Choroid plexus epithelial cell (primary cell): Measurements from ENCODE around the gene GRAP.
"Not testable (repeated sequence)": the region's sequence is repeated elsewhere in the genome, so short reads cannot be mapped to it uniquely, and the experiment has no call there.

Source experiments
- DNase-seq: peaks from one replicate; pipeline ENCODE4 v3.0.0-alpha.2; 2010; ENCODE audit warnings: low read depth
- H3K4me3 ChIP-seq: 2 replicates; pipeline ENCODE4 v1.5.1; 2011; ENCODE audit warnings: low read depth, mild to moderate bottlenecking, control low read depth, low read length, moderate library complexity
- CTCF ChIP-seq: conservative IDR thresholded peaks from 2 replicates; pipeline ENCODE4 v1.5.1; 2011; ENCODE audit warnings: low read depth, mild to moderate bottlenecking, control low read depth, inconsistent platforms, low read length, moderate library complexity

The GRAP gene

DNA sequence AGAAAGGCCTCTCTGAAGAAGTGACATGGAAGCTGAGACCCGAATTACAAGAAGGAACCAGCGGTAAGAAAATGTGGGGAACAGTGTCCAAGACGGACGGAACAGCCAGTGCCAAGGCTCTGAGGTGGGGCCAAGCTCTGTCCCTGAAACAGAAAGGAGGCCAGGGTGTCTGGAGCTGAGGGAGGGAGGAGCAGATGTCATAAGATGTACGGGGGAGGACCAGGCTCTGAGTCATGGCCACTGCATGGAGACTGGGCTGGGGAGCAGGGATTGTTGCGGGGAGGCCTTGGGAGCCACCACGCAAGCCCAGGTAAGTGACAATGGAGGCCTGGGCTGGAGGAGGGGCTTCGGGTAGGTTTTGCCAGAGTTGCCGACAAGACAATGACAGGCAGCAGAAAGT, 2.1 kb downstream of the GRAP start:
- H3K4me3 ChIP-seq, DNase-seq: not testable (repeated sequence)

GRCh38 chr17:19043032-19043431, 3.7 kb downstream of the GRAP start:
- not testable (repeated sequence) for DNase-seq, H3K4me3 ChIP-seq

DNA sequence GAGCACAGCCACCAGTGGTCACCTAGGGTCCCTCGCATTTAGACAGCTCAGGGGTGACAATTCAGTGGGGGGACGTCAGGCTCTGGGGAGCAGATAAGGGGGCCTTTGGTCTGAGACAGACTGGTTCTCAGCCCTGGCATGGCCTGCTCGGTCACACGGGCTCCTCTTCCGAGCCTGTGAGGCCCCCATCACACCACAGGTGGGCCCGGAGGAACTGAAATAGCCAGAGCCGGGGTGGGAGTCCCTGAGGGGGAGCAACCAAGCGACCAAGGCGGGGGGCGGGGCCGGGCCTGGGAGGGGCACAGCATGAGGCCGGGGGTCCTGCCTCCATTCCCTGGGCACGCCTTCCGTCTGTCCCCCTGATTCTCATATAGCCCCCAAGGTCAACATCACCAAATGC, 4.4 kb downstream of the GRAP start:
- DNase-seq, H3K4me3 ChIP-seq: not testable (repeated sequence)

DNA sequence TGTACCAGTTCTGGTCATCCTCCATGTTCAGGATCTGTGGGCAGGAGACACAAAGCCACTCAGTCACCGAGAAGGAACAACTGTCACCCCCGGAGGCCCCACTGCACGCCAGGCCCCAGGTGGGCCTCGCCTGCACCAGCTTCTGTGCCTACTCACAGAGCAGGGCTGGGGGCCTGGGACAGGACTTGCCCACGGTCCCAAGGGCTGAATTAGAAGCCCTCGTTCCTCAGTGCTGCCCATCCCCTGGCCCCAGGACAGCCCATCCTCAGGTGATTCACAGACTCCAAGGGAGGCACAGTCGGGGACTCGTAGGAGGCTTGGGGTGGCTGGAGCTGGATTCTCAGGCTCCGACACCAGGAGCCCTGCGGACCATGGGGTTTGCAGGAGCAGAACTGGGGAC, 4.9 kb downstream of the GRAP start:
- DNase-seq, H3K4me3 ChIP-seq: not testable (repeated sequence)

DNA sequence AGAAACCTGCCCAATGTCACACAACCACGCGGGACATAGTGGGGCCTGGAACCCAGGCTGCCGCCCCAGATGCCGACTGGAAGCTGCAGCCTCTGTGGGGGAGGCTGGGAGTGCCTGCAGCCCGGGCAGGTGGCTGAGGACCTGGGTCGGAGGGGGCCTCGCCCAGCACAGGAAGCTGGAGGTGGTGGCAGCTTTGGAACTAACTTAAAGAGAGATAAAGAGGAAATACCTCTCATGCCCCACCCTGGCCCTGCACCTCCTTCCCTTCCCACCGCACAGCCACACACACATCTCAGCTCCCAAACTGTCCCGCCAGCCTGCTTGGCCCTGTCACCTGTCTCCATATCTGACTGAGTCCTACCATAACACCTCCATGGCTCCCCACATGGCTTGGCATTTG, 6.4 kb downstream of the GRAP start:
- not testable (repeated sequence) for H3K4me3 ChIP-seq, DNase-seq

DNA sequence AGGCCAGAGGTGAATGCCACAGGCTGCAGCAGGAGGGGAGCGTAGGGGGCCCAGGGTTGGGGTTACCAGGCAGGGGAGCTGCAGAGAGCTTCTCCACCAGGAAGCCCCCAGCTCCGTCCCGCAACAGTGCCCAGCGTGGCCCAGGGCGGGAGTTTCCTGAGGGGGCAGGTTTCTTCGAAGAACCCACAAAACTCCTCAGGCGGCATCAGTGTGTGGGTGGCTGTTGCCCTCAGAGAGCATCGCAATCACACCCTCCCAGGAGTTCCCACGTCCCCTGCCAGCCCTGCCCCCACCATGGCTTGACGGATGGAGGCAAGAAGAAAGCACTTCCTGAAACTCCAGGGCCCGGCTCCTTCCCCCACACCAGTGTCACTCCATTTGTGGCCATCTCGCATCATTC, 8.0 kb downstream of the GRAP start:
- not testable (repeated sequence) for DNase-seq, H3K4me3 ChIP-seq

GRCh38 chr17:19038007-19038406, 8.8 kb downstream of the GRAP start:
- H3K4me3 ChIP-seq, DNase-seq: not testable (repeated sequence)

GRCh38 chr17:19037547-19037946, 9.2 kb downstream of the GRAP start:
- not testable (repeated sequence) for H3K4me3 ChIP-seq, DNase-seq

DNA sequence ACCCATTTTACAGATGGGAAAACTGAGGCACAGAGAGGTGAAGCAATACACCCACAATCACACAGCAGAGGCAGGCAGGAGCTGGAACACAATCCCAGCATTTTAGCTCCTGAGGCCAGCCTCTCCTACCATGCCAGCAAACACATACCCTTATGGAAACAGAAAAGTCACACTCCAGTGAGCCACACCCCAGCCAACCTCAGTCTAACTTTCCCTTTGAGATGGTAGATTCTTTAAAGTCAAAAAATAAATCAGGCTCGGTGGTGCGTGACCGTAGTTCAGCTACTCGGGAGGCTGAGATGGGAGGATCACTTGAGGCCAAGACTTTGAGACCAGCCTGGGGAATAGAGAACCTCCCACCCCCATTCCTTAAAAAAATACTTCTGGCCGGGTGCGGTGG, 10.6 kb downstream of the GRAP start:
- not testable (repeated sequence) for H3K4me3 ChIP-seq, DNase-seq

DNA sequence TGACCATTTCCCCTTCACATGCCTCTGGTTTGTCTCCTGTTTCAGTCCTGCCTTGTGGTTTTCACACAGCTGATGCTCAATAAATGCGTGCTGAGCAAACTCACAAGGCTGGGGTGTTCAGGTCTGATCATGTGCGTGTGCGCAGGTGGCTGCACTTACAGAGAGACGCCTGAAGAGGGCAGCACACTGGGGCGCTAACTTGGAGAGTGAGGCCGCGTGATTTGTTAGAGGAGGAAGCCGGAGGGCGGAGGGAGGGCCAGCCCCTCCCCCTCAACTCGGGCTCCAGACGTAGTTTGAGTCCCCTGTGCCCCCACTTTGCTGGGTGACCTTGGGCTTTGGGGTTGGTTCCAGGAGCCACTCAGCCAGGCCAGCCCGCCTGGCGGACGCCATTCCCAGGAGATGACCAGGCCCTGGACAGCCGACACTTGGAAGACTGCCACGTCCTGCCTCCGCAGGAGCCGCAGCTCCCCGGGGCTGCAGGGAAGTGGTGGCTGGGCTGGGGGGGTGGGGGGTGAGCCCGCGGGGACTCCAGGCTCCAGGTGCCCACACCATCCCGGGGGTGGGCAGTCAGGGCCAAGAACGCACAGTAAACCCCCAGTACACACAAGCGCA, 14.3 kb downstream of the GRAP start:
- DNase-seq: not testable (repeated sequence)

DNA sequence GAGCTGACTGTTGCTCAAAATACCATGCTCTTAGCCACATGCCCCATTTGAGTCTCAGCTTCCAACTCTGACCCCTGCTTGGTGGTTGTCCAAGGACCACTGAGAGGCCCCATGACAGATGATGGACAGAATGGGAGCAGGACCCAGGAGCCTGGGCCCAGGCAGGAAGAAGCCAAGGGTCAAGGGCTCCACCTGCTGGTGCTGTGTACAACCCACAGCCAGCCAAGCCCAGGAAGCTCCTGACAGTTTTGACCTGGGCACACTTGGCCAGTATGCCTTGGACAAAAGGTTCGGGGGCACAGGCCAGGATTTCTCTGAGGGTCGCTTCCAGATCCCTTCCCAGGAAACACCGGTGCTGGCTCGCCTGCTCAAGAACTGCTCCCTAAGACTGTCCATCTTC, 15.0 kb downstream of the GRAP start:
- not testable (repeated sequence) for DNase-seq

More for the DNA sequence above, 14.3 kb downstream of the GRAP start:
- H3K4me3 ChIP-seq: not testable (repeated sequence)

GRCh38 chr17:19030771-19031449, 15.8 kb downstream of the GRAP start:
- H3K4me3 ChIP-seq, DNase-seq: not testable (repeated sequence)

More for the DNA sequence above, 15.0 kb downstream of the GRAP start:
- peak; percentile 39 for TF ChIP-seq CTCF
- H3K4me3 ChIP-seq: not testable (repeated sequence)

DNA sequence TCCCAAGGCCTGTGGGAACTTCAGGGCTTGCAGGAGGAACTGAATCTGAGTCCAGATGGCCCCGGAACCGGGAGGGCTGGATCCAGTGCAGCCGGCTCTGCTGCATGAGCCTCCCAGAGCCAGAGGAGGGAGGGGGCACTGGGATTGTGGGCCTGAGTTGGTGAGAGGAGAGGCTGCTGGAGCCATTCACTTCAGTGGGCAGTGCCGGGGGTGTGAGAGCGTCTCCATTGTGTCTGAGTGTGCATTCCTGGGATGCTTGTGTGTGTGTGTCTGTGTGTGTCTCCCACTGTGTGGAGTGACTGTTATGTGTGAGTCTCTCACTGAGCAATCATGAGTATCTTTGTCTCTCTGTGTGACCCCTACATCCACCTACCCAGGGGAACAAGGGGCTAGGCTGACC, 17.0 kb downstream of the GRAP start:
- DNase-seq, H3K4me3 ChIP-seq: not testable (repeated sequence)

DNA sequence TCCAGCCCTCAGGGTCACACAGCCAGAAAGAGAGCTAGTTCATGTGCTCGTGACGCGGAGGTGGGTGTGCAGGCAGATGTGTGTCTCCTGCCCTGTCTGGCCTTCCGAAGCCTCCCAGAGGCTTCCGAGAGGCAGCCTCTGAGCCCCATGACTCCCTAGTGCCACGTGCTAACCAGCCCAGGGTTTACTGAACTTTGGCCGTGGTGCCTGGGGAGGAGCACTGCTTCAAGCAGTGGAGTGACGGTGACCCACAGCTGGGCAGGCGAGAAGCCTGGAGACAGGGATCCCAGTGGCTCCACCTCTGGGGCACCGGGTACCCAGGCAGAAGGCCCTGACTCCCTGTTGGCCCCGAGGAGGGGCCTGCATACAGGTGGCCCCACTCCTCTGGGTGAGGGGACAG, 18.1 kb downstream of the GRAP start:
- DNase-seq: not testable (repeated sequence)

More for the DNA sequence above, 18.1 kb downstream of the GRAP start:
- H3K4me3 ChIP-seq: not testable (repeated sequence)
